SIG-M5 treated with dmso at 0.1 percent for 504 hours (cell line): Measurements from ENCODE around the gene UBE2F.
A peak's percentile ranks its signal among the peaks of the same experiment; 100 is the strongest.

Experiments used
- DNase-seq: peaks from one replicate; lab custom pipeline; 2025; ENCODE audit not compliant: unreplicated experiment; lab: John Stamatoyannopoulos, UW

Gene UBE2F, protein sequence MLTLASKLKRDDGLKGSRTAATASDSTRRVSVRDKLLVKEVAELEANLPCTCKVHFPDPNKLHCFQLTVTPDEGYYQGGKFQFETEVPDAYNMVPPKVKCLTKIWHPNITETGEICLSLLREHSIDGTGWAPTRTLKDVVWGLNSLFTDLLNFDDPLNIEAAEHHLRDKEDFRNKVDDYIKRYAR

DNA sequence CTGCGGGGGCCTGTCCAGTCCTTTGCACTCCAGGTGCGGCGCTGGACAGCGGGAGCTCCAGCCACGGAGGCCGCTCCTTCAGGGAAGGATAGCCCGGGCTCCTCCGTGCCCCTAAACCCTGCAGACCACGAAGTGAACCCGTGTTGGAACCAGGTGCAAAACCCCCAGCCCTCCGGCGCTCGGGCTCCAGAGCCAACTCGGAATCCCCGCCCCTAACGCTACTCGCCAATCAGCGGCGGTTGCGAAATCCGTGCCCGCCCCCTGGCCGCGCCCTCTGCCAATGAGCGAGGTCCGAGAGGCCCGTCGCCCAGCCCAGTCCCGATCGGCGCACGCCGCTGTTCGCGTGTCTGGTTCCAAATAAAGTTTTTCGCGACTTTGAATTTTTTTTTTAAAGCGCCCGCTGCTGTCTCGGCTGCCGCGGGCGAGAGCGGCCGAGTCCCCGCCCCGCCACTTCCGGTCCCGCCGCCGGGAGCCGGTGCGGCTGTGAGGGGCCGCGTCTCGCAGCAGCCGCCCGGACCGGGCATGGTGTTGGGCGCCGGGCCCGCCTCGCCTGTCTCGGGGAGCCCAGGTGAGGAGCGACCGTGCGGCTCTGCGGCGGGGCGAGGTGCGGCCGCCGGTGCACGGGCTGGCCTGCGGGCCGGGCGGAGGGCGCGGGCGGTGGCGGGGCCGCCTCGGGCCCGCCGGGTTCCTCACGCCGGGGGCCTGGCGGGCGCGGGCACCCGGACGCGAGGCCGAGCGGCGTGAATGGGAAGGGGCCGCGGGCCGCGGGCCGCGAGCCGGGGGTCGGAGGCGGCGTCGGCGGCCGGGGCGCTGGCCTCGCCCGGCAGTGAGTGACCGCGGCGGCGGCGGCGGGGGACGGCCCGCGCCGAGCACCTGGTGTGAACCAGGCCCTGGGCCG lies at the start of gene UBE2F:
Gene UBE2F, plus strand, starts transcription at position 450 of the 898 bp plus-strand sequence. CDS start 6,094 bp downstream, outside the sequence.
- DNase-seq, result peak; percentile 91

DNA sequence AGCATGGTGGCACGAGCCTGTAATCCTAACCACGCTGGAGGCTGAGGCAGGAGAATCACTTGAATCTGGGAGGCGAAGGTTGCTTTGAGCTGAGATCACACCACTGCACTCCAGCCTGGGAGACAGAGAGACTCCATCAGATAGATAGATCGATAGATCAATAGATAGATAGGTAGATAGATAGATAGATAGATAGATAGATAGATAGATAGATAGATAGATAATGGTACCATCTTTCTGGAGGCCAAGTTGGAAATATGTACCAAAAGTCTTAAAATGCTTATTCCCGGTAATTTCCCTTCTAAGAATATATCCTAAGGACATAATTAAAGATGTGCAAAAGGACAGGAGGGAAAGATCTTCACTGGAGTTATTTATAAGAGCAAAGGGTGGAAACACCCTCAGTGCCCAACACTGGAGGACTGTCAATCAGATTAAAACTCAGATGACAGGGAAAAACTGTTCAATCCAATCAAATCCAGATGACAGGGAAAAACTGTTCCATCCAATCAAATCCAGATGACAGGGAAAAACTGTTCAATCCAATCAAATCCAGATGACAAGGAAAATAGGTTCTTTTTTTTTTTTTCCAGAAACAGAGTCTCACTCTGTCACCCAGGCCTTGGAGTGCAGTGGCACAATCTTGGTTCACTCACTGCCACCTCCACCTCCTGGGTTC lies 49.0 kb upstream of the UBE2F start:
- DNase-seq, result no peak

DNA sequence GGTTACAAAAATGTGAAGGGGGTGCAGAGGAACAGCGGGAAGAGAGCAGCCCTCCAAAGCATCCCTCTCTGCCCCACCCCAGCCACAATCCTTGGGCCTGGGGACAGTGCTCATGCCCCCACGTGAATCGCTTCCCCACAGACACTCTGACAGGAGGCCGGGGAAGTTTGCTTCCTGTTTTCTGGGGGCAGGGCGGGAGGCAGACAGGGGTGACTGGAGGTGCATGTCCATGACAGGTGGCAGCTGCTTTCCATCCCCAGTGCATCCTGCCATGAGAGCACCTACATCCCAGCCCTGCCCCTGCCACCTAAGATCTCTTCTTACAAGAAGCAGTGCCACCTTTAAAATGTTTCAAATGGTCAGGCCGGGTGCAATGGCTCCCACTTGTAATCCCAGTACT lies 47.2 kb upstream of the UBE2F start:
- peak; percentile 19 for DNase-seq

DNA sequence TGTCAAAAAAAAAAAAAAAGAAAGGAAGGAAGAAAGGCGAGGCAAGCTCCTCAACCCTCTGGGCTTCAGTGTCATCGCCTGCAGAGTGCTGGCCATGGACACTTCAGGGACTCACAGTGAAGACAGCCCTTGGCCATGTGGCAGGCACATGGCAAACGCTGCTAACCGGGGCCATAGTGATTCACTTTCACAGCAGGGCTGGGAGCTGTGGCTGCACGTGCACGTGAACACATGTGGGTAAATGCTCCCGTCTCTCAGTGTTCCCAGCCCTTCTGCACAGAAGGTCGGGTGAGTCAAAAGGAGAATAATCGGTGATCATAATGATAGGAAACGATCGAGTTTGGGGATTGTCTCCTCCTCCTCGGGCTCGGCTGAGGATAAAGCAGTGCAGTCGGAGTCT lies 46.1 kb upstream of the UBE2F start:
- DNase-seq, result no peak

DNA sequence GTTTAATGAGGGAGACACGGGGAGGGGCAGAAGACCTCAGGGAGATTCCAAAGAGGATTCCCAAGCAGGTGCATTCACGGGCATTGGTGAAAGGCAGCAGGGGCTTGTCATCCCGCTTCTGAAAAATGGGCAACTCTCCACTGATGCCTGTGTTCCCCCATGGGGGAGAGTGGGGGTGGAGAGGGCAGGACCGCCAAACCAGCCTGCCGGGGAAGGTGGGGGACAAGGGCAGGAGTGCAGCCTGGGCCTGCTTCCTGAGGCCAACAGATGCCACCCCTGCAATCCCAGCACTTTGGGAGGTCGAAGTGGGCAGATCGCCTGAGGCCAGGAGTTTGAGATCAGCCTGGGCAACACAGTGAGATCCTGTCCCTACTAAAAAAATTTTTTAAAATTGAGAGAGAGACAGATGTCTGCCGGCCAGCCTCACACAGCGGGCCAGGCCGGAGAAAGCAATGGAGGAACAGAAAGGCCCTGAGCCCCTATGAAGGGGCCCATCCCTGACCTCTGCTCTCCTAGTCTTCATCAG lies 44.8 kb upstream of the UBE2F start:
- no peak for DNase-seq

DNA sequence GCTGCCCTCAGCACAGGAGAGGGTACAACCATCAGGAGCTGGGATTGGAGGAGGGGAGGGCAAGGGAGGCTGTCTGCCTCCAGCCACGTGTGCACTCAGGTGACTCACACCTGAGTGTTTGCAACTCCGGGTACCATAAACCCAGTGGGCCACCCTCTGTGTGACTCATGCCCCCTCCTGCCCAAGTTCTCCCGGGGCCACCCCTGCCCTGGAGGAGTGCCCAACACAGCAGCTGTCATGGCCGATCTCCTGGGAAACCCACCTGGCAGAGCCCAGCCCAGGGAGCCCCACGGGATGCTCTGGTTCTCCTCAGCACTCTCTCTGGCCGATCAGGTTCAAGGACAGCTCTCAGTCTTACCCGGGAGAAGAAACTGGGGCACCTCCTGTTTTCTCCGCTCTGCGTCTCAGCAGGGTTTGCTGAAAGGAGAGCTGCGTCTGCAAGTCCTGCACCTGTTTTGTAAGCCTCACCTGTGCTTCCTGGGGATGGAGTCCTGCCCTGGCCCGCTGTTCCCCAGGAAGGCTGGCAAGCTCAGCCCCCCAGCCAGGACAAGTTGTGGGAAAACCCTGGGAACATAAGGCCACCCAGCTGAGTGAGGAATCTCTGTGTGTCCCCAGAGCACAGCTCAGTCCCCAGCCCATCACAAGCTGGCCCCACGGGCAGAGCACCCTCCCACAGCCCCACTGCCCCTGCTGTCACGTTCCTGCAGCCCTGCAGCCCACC lies 44.0 kb upstream of the UBE2F start:
- DNase-seq, result no peak

DNA sequence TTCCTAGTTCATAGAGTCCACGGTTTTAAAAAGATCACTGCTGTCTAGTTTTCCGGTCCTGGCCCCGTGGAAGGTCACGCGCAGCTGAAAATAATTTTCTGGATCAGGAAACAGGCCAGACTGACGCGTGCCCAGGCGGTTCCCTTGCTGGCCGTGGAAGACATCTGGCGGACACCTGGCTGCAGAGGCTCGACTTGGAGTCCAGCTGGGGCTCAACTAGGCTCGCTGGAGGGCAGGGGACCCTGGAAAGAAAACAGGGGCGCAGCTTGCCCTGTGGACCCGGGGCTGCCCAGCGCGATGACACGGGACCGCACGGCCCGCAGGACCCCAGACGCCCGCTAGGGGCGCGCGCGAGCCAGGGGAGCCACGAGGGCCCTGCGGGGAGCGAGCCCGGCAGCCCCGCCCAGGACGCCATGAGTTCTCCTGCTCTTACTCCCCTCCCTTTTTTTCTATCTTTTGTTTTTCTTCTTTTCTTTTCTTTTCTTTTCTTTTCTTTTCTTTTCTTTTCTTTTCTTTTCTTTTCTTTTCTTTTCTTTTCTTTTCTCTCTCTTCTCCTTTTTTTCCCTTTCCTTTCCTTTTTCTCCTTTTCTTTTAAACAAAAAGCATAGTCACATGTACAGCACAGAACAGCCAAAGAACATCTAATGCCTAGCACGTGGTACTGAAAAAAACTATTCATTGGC lies 43.2 kb upstream of the UBE2F start:
- no peak for DNase-seq

DNA sequence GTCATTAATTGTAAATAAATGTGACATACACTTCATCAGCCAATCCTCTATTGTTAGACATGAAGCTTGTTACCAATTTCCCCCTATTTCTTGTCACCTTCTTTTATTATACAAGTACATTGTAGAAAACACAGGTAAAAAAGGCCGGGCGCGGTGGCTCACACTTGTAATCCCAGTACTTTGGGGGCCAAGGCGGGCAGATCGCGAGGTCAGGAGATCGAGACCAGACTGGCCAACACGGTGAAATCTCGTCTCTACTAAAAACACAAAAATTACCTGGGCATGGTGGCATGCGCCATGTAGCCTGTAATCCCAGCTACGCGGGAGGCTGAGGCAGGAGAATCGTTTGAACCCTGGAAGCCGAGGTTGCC lies 42.7 kb upstream of the UBE2F start:
- DNase-seq, result no peak

DNA sequence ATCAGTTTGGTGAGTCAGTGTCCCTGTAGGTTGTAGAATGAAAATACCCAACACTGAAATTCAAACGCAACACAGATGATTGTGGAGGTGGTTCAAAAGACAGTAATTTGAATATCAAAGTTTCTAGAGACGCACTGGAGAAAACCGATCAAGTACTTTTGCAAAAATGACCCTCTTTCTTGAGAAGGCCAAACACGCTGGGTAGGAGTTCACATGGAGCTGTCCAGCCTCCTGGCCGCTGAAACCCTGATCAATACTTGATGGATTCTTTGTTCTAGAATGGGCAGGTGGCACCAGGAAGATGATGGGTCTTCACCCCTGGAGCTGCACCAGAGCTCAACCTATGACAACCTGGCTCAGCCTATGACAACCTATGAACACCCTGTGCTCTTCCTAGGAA lies 39.7 kb upstream of the UBE2F start:
- DNase-seq, result no peak

DNA sequence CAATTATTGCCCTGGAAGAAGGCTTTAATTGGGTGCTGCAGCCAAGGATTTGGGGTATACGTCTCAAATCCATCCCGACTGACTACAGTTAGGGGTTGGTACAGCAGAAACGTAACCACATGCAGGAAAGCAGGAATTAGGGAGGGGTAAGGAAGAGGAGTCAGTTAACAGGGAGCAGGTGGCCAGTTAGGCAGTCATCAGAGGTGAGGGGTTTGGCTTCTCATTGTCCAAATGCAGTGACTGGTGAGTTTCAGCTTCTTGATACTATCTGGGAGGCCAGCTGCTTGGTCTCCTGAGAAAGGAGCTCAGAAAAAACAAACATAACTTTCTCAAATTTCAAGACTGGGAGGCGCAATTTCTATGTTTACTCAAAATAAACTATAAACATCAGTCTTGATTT lies 38.8 kb upstream of the UBE2F start:
- DNase-seq, result no peak

DNA sequence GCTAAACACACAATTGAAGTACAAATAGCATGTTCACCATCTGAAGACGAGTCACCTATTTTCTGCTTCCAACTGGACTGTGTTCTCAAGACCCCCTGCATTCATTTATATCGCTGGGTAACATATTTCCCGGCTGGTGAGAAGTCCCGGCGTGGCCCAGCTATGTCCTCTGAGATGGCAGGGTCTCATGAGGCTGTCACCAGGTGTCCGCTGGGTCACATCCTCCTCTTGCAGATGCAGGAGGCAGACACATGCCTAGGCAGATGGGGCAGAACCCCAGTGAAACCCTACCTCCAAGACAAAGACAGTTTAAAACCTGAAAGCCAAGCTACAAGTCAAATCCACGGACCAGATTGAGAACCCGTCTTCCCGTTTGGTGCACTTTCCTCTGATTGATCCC lies 36.8 kb upstream of the UBE2F start:
- DNase-seq, result no peak

DNA sequence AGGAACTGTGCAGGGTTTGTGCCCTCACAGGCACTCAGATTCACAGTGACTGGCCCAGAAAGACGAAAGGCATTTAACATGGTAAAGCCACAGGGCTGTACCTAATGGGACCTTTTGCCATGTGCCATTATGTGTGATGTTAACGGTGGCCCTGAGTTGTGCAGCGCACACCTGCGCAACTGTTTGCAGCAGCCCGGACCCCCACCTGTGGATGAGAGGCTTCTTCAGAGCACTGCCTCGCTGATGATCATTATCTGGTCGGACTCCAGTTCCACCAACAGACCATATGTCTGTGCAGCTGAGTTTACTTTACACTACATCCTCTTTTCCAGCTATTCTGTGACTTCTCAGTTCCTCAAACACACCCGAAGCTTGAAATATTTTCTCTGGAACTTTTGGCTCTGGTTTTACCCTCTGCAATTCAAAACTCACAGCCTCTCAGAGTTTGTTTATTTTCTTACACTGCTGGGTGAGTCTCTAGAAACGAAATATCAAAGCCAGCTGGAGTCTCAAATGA lies 35.6 kb upstream of the UBE2F start:
- DNase-seq, result peak; percentile 83

DNA sequence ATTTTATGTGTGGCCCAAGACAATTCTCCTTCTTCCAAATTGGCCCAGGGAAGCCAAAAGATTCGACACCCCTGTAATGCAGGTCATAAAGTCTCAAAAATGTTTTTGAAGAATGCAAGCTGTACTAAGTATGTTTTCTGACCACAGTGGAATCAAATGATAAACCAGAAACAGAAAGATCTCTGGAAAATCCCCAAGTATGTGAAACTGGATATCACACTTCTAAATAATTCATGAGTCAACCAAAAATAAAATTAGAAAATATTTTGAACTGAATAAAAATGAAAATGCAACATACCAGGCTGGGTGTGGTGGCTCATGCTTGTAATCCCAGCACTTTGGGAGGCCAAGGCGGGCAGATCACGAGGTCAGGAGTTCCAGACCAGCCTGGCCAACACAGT lies 34.1 kb upstream of the UBE2F start:
- DNase-seq, result no peak

DNA sequence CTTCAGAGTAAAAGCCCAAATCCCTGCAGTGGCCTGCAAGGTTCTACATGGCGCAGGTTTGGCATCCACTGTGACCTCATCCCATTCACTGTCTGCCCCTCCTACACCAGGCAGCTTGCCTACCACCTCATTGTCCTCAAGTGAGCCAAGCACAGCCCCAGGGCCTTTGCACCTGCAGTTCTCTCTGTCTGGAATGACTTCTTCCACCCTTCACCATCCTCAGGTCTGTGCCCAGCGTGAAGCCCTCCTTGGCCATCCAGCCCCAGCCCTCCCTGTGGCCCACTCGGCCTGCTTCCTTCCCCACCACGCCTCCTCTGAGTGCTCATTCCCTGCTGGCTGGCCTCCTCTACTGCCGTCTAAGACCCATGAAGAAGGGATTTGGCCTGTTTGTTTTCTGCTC lies 32.6 kb upstream of the UBE2F start:
- DNase-seq, result no peak

DNA sequence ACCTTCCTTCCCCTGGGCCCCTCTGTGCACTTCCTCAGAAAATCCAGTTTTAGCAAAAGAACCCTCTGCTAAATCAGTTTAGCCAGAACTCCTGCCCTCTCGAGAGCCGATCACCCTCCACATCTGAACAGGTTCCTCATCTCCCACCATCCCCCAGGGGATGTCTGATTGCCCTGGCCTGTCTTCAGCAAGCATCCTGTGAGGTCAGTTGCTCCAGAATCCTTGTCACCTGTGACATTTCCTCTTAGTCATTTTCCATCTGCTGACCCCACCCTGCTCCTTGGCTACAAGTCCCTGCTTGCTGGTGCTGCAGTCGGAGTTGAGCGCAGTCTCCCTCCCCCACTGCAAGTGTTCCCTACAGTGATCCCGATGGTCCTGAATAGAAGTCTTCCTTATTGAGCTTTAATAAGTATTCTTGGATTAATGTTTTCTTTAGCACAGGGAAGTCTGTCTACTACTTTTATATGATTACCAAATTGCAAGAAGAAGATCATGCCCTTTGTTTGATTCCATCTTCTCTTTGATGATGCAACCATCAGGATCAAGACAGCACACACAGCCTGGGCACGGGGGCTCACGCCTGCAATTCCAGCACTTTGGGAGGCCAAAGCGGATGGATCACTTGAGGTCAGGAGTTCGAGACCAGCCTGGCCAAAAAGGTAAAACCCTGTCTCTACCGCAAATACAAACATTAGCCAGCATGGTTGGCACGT lies 30.9 kb upstream of the UBE2F start:
- no peak for DNase-seq

DNA sequence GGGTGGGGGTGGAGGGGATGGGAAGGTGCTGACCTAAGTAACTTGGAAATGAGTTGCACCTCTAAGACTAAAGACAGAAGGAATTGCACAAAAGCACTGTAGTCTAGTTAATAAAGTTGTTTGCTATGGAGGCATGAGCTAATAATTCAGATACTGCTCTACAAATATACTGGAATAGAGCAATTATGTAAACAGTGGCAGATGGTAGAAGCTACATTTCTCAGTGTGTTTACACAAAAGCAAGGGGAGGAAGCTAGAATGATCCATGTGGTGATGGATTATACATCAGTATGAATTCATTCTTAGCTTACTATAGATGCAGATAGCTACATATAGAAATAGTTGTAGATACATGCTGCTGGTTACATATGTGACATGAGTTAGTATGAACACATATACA lies 27.6 kb upstream of the UBE2F start:
- no peak for DNase-seq

DNA sequence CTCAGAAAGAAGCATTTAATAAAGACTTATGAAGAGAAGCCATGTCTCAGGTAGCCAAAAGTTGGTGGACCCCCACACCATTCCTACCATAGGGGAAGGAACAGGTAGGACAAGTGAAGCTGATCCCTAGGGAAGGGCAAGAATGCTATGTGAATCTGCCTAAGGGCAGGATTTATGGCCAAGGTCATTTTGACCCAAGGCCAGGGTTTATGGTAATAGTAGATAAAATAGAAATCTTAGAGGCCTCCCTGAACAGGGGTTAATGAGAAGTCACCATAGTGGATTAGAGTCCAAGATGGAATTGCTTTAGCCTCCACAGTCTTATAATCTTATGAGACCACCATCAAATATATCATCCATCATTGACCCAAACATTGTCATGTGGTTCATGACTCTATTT lies 26.0 kb upstream of the UBE2F start:
- no peak for DNase-seq

DNA sequence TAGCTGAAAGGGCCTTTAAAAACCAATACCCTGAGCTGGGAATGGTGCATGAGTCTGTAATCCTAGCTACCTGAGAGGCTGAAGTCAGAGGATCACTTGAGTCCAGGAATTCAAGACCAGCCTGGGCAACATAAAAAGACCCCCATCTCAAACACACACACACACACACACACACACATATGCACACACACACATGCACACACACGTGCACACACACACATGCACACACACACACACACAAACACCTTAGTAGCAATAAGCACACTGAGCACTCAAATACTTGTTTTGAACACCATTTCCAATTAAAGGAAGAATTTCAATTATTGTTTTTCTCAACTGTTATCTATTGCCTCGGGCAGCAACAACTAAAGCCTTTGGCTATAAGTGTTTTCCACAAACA lies 25.6 kb upstream of the UBE2F start:
- DNase-seq, result no peak

DNA sequence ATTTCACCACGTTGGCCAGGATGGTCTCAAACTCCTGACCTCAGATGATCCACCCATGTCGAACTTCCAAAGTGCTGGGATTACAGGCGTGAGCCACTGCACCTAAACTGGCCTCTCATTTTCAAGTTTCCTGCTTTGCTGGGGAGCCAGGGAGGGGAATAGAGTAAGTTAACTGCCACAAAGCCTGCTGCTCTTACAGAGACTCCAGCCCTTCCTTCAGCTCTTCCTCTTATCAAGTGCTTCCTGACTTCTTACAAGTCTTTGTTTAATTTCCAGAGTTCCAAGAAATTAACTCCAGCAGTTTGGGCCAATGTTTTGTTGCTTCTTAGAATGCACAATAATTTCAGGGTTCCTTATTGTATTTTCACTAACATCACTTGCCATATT lies 24.3 kb upstream of the UBE2F start:
- DNase-seq, result no peak
